Subcutaneous abdominal adipose tissue (tissue), 5 donors: ENCODE measurements around the gene KCNAB2.

Experiments
- H3K27ac ChIP-seq: one replicate; pipeline ENCODE4 v1.7.0; 2013; ENCODE audit warnings: low read depth, mild to moderate bottlenecking, inconsistent platforms, low read length, moderate library complexity
- H3K27me3 ChIP-seq, 5 donors: one replicate each; pipeline ENCODE4 v1.7.0; 2013; ENCODE audit warnings: low read length in 5 of 5, inconsistent platforms in 1 of 5; ENCODE audit not compliant: control insufficient read depth in 5 of 5, insufficient read depth in 4 of 5
- H3K36me3 ChIP-seq, 5 donors: one replicate each; pipeline ENCODE4 v1.7.0; 2013; ENCODE audit warnings: low read length in 5 of 5; ENCODE audit not compliant: control insufficient read depth in 5 of 5, insufficient read depth in 5 of 5
- H3K4me1 ChIP-seq, 5 donors: one replicate each; pipeline ENCODE4 v1.7.0; 2013; ENCODE audit warnings: low read length in 5 of 5, mild to moderate bottlenecking in 3 of 5, moderate library complexity in 1 of 5; ENCODE audit not compliant: control insufficient read depth in 5 of 5, insufficient read depth in 5 of 5
- H3K4me3 ChIP-seq, 5 donors: one replicate each; pipeline ENCODE4 v1.7.0; 2013; ENCODE audit warnings: low read length in 5 of 5, low read depth in 1 of 5
- H3K9ac ChIP-seq, 5 donors: one replicate each; pipeline ENCODE4 v1.7.0; 2013; ENCODE audit warnings: low read length in 5 of 5, mild to moderate bottlenecking in 4 of 5, moderate library complexity in 3 of 5
- H3K9me3 ChIP-seq, 5 donors: one replicate each; pipeline ENCODE4 v1.7.0; 2013; ENCODE audit warnings: low read length in 5 of 5; ENCODE audit not compliant: control insufficient read depth in 5 of 5
- donor health status: healthy.
- donor health status: healthy.
- donor health status: healthy.
- donor health status: healthy.
- donor health status: healthy.

KCNAB2 gene

GRCh38 chr1:6066680-6067079, 21.0 kb downstream of the KCNAB2 start:
- Histone ChIP-seq H3K36me3 (peaks cover 0 to 4% (median 0%) of the 10 kb centered on the region in 5 donors), H3K9ac (no peak overlapping the region), H3K4me3 (no peak overlapping the region), H3K27ac (no peak overlapping the region), H3K9me3 (no peaks in the 10 kb centered on the region), H3K27me3 (peaks cover 3 to 12% (median 4%) of the 10 kb centered on the region in 5 donors), H3K4me1 (peaks cover 0 to 24% (median 7%) of the 10 kb centered on the region in 5 donors)

- H3K4me3 ChIP-seq: no peak overlapping the region
- H3K4me1 ChIP-seq: peaks cover 0 to 24% (median 7%) of the 10 kb centered on the region in 5 donors
- H3K27me3 ChIP-seq: peaks cover 3 to 12% (median 4%) of the 10 kb centered on the region in 5 donors
- H3K9me3 ChIP-seq: no peaks in the 10 kb centered on the region
- H3K36me3 ChIP-seq: peaks cover 0 to 8% (median 0%) of the 10 kb centered on the region in 5 donors
- H3K27ac ChIP-seq: no peak overlapping the region
- no peak overlapping the region for H3K9ac ChIP-seq
These were observed 22.4 kb downstream of the KCNAB2 start for GRCh38 chr1:6068073-6068472.

- H3K27ac ChIP-seq: no peak overlapping the region
- no peak overlapping the region for H3K4me3 ChIP-seq
- H3K27me3 ChIP-seq: peaks cover 3 to 9% (median 4%) of the 10 kb centered on the region in 5 donors
- H3K4me1 ChIP-seq: peaks cover 0 to 22% (median 7%) of the 10 kb centered on the region in 5 donors
- no peaks in the 10 kb centered on the region for H3K9me3 ChIP-seq
- H3K9ac ChIP-seq: no peak overlapping the region
- peaks cover 0 to 14% (median 0%) of the 10 kb centered on the region in 5 donors for H3K36me3 ChIP-seq
These were observed 23.2 kb downstream of the KCNAB2 start for GRCh38 chr1:6068932-6069331.

- Histone ChIP-seq H3K9me3 (no peaks in the 10 kb centered on the region), H3K4me3 (no peak overlapping the region), H3K27me3 (peaks cover 2 to 6% (median 3%) of the 10 kb centered on the region in 5 donors), H3K4me1 (peaks cover 0 to 19% (median 7%) of the 10 kb centered on the region in 5 donors), H3K36me3 (peaks cover 0 to 17% (median 0%) of the 10 kb centered on the region in 5 donors), H3K27ac (no peak overlapping the region), H3K9ac (no peak overlapping the region)
These were observed 23.9 kb downstream of the KCNAB2 start for GRCh38 chr1:6069573-6069972.

- peaks cover 0 to 10% (median 0%) of the 10 kb centered on the region in 5 donors for H3K4me1 ChIP-seq
- peaks cover 0 to 3% (median 1%) of the 10 kb centered on the region in 5 donors for H3K27me3 ChIP-seq
- no peaks in the 10 kb centered on the region for H3K9me3 ChIP-seq
- H3K4me3 ChIP-seq: no peak overlapping the region
- no peak overlapping the region for H3K9ac ChIP-seq
- H3K36me3 ChIP-seq: peaks cover 0 to 17% (median 0%) of the 10 kb centered on the region in 5 donors
- no peak overlapping the region for H3K27ac ChIP-seq
These were observed 24.8 kb downstream of the KCNAB2 start for GRCh38 chr1:6070450-6070974.

- Histone ChIP-seq H3K9me3 (no peaks in the 10 kb centered on the region), H3K36me3 (peaks cover 0 to 17% (median 0%) of the 10 kb centered on the region in 5 donors), H3K9ac (no peak overlapping the region), H3K27me3 (no peaks in the 10 kb centered on the region), H3K4me1 (peaks cover 0 to 9% (median 0%) of the 10 kb centered on the region in 5 donors), H3K4me3 (no peak overlapping the region), H3K27ac (no peak overlapping the region)
These were observed 25.5 kb downstream of the KCNAB2 start for GRCh38 chr1:6071219-6071618.

GRCh38 chr1:6072774-6073479, 27.2 kb downstream of the KCNAB2 start:
- H3K27me3 ChIP-seq: no peaks in the 10 kb centered on the region
- H3K4me3 ChIP-seq: no peak overlapping the region
- H3K4me1 ChIP-seq: no peaks in the 10 kb centered on the region
- H3K36me3 ChIP-seq: peaks cover 0 to 20% (median 0%) of the 10 kb centered on the region in 5 donors
- no peak overlapping the region for H3K27ac ChIP-seq
- H3K9ac ChIP-seq: no peak overlapping the region
- no peaks in the 10 kb centered on the region for H3K9me3 ChIP-seq

- no peaks in the 10 kb centered on the region for H3K9me3 ChIP-seq
- H3K27me3 ChIP-seq: no peaks in the 10 kb centered on the region
- H3K4me3 ChIP-seq: no peak overlapping the region
- H3K36me3 ChIP-seq: peaks cover 0 to 20% (median 0%) of the 10 kb centered on the region in 5 donors
- H3K4me1 ChIP-seq: no peaks in the 10 kb centered on the region
- no peak overlapping the region for H3K9ac ChIP-seq
- no peak overlapping the region for H3K27ac ChIP-seq
These were observed 27.9 kb downstream of the KCNAB2 start for GRCh38 chr1:6073480-6074053.

GRCh38 chr1:6074192-6074901, 28.7 kb downstream of the KCNAB2 start:
- Histone ChIP-seq H3K9me3 (no peaks in the 10 kb centered on the region), H3K27me3 (no peaks in the 10 kb centered on the region), H3K9ac (no peak overlapping the region), H3K36me3 (peaks cover 0 to 20% (median 0%) of the 10 kb centered on the region in 5 donors), H3K27ac (no peak overlapping the region), H3K4me1 (no peaks in the 10 kb centered on the region), H3K4me3 (no peak overlapping the region)
